K562 (cell line): ENCODE results near the gene GNAZ. TPM values are rescaled to one million over a fixed set of nuclear protein-coding genes. Genes with fewer than 3 reads are reported as not detected.

Source experiments
- ATAC-seq: fragments of 200-7000 bp; cut with Tn5 transposase; 3 replicates; pipeline ENCODE4 v1.9.1; 2020; ENCODE audit warnings: moderate library complexity
- BruUV-seq: library from RNA; stranded (reverse); fragments of 400-500 nt; replicated peaks from 2 replicates; lab custom pipeline; 2021; lab: Mats Ljungman, UMichigan
- CTCF ChIA-PET: fragments of 300-600 bp; formaldehyde crosslinking; extraction: SDS; loops from one replicate; lab custom pipeline; 2021; ENCODE audit warnings: low intra/inter-chr PET ratio; lab: Yijun Ruan, JAX
- POLR2A ChIA-PET: fragments of 300-600, 350-650 bp; sonication (Branson Sonifier 250); formaldehyde crosslinking; extraction: SDS; loops from one replicate; lab custom pipeline; 2021; ENCODE audit warnings: antibody characterized with exemption, inconsistent platforms; lab: Yijun Ruan, JAX
- DNase-seq, 4 experiments: peaks; one replicate each; pipeline versions ENCODE4 v3.0.0 to v3.0.0-alpha.2; 2011 to 2018; ENCODE audit warnings: low spot score in 3 of 4, mixed read lengths in 3 of 4; ENCODE audit errors: extremely low read depth in 1 of 4
- FAIRE-seq: peaks from 2 replicates; lab custom pipeline; 2011; peaks lifted over from hg19 to GRCh38; lab: Jason Lieb, UNC
- H2AFZ ChIP-seq: 2 replicates; pipeline ENCODE4 v1.6.0; 2011; ENCODE audit warnings: low read depth, low read length, control low read depth, inconsistent platforms
- H3K27ac ChIP-seq: fragments of 200-600 bp; 3 replicates; pipeline ENCODE4 v1.8.0; 2011; ENCODE audit warnings: low read depth, mild to moderate bottlenecking, control low read depth, inconsistent platforms, low read length, moderate library complexity, mixed read lengths; ENCODE audit errors: extremely low read depth
- H3K27me3 ChIP-seq, 2 experiments: fragments of 300-600 bp in 1 of 2; 2 replicates in 1 of 2; 3 replicates in 1 of 2; pipeline versions ENCODE4 v1.6.0 to v1.8.0; 2011; ENCODE audit warnings: inconsistent platforms in 2 of 2, low read length in 2 of 2, mild to moderate bottlenecking in 1 of 2, mixed read lengths in 1 of 2, moderate library complexity in 1 of 2; ENCODE audit not compliant: control insufficient read depth in 2 of 2, insufficient read depth in 2 of 2
- H3K36me3 ChIP-seq: fragments of 300-600 bp; 3 replicates; pipeline ENCODE4 v1.8.0; 2011; ENCODE audit warnings: mild to moderate bottlenecking, low read length, inconsistent platforms; ENCODE audit not compliant: control insufficient read depth, insufficient read depth
- H3K4me1 ChIP-seq, 2 experiments: fragments of 200-600 bp in 1 of 2; replicated peaks in 1 of 2; 2 replicates in 1 of 2; 3 replicates in 1 of 2; pipeline versions ENCODE4 v1.5.1 to v1.8.0; 2011; ENCODE audit warnings: inconsistent platforms in 2 of 2, low read length in 2 of 2, mild to moderate bottlenecking in 1 of 2, mixed read lengths in 1 of 2, moderate library complexity in 1 of 2; ENCODE audit not compliant: control insufficient read depth in 2 of 2, insufficient read depth in 2 of 2
- H3K4me2 ChIP-seq: 2 replicates; pipeline ENCODE4 v1.6.1; 2011; ENCODE audit warnings: low read length, control low read depth, inconsistent platforms, mixed read lengths; ENCODE audit not compliant: insufficient read depth
- H3K4me3 ChIP-seq: fragments of 200-600 bp; sonication (generic), shearing (Covaris generic); 2 replicates; pipeline ENCODE4 v1.5.1; 2016; ENCODE audit warnings: control low read depth, inconsistent platforms
- H3K79me2 ChIP-seq: fragments of 200-600 bp; 3 replicates; pipeline ENCODE4 v1.8.0; 2011; ENCODE audit warnings: low read length, inconsistent platforms; ENCODE audit not compliant: control insufficient read depth, insufficient read depth
- H3K9ac ChIP-seq, 2 experiments: 2 replicates each; pipeline versions ENCODE4 v1.6.0 to v1.6.1; 2011; ENCODE audit warnings: low read depth in 2 of 2, low read length in 2 of 2, control low read depth in 1 of 2, inconsistent platforms in 1 of 2, mild to moderate bottlenecking in 1 of 2, mixed read lengths in 1 of 2; ENCODE audit not compliant: insufficient read depth in 1 of 2
- H3K9me1 ChIP-seq: one replicate; pipeline ENCODE4 v1.6.0; 2011; ENCODE audit warnings: inconsistent platforms, mild to moderate bottlenecking, low read length, moderate library complexity; ENCODE audit not compliant: control insufficient read depth, insufficient read depth
- H3K9me3 ChIP-seq: replicated peaks from 2 replicates; pipeline ENCODE4 v1.5.1; 2011; ENCODE audit warnings: low read depth, low read length, inconsistent platforms; ENCODE audit not compliant: control insufficient read depth, insufficient read depth
- H4K20me1 ChIP-seq: replicated peaks from 2 replicates; pipeline ENCODE4 v1.6.1; 2011; ENCODE audit warnings: low read length, inconsistent platforms, mixed read lengths; ENCODE audit not compliant: control insufficient read depth, insufficient read depth
- MAFF ChIP-seq: IDR thresholded peaks from 2 replicates; pipeline ENCODE4 v1.6.1; 2012; ENCODE audit warnings: low read length, improper control_type of control experiment
- MCM3 ChIP-seq: fragments of 450-650 bp; IDR thresholded peaks from 2 replicates; pipeline ENCODE4 v1.6.1; 2016
- MXD1 ChIP-seq: fragments of 250-450 bp; sonication (Bioruptor Pico); IDR thresholded peaks from 2 replicates; pipeline ENCODE4 v1.8.0; 2021; ENCODE audit warnings: borderline replicate concordance, mild to moderate bottlenecking, moderate library complexity; ENCODE audit not compliant: poor library complexity, severe bottlenecking
- NFE2 ChIP-seq: IDR thresholded peaks from 2 replicates; pipeline ENCODE4 v1.6.1; 2014; ENCODE audit warnings: antibody characterized with exemption, low read depth
- POU5F1 ChIP-seq: fragments of 150-350 bp; IDR thresholded peaks from 2 replicates; pipeline ENCODE4 v1.6.1; 2014; ENCODE audit warnings: borderline replicate concordance, low read length, low read depth, mild to moderate bottlenecking; ENCODE audit not compliant: partially characterized antibody
- SIN3A ChIP-seq, 2 experiments: fragments of 150-350 bp in 1 of 2; IDR thresholded peaks; 2 replicates each; pipeline ENCODE4 v1.6.1; 2011 to 2016; ENCODE audit warnings: borderline replicate concordance in 2 of 2, low read depth in 2 of 2, low read length in 2 of 2, mild to moderate bottlenecking in 2 of 2, moderate library complexity in 2 of 2; ENCODE audit not compliant: control insufficient read depth in 1 of 2
- TBP ChIP-seq: optimal IDR thresholded peaks from 2 replicates; pipeline ENCODE3; 2011; ENCODE audit warnings: low read depth, low read length, improper control_type of control experiment
- YY1 ChIP-seq, 3 experiments: IDR thresholded peaks; 2 replicates each; pipeline ENCODE4 v1.6.1; 2011; ENCODE audit warnings: low read length in 2 of 3, mild to moderate bottlenecking in 2 of 3, moderate library complexity in 2 of 3, borderline replicate concordance in 1 of 3, control low read depth in 1 of 3, low read depth in 1 of 3; ENCODE audit not compliant: insufficient read depth in 3 of 3, insufficient replicate concordance in 2 of 3, control insufficient read depth in 1 of 3, insufficient read length in 1 of 3; ENCODE audit errors: extremely low read depth in 1 of 3
- ZBED1 ChIP-seq: IDR thresholded peaks from 2 replicates; pipeline ENCODE4 v1.6.1; 2014
- WGBS: fragments of 100-300 bp; shearing (Covaris generic); methylation state at CpG from one replicate; pipeline ENCODE4 v1.1.6; 2016; ENCODE audit warnings: low coverage, mixed read lengths; ENCODE audit not compliant: insufficient coverage; ENCODE audit errors: missing lambda C conversion rate; 5-methylcytosine and 5-hydroxymethylcytosine counted together
- in situ Hi-C: fragments of 300-500 bp; cut with MboI; formaldehyde crosslinking; loops from 4 replicates; pipeline ENCODE4 v1.15.0; 2018; ENCODE audit warnings: inconsistent platforms, mixed read lengths
- intact Hi-C: fragments of 100-400 bp; cut with micrococcal nuclease; formaldehyde crosslinking; loops from 2 replicates; pipeline ENCODE4 v1.14.2; 2022
- polyA plus RNA-seq, 8 experiments: library from polyadenylated mRNA; depleted of rRNA in 4 of 8; stranded (reverse) in 5 of 8; unstranded in 3 of 8; fragments of >200 nt; fragmentation: Nextera tagmentation in 2 of 8; fragmentation: Illumina TruSeq in 1 of 8; extraction: Ambion mirVana in 2 of 8; extraction: Trizol in 1 of 8; gene quantifications; 2 replicates each; pipeline versions ENCODE4 v1.2.1 to v1.2.3, GENCODE V29; 2011 to 2014; ENCODE audit warnings: inconsistent platforms in 1 of 8, missing spikeins in 1 of 8
- total RNA-seq, 7 experiments: library from RNA; depleted of rRNA in 6 of 7; stranded (reverse); fragments of >200 nt in 6 of 7; fragmentation: Illumina TruSeq in 2 of 7; extraction: Trizol in 2 of 7; gene quantifications; 2 replicates each; pipeline versions ENCODE4 v1.2.1 to v1.2.3, GENCODE V29; 2011 to 2021; ENCODE audit warnings: low replicate concordance in 1 of 7

GNAZ gene
- total and polyA plus RNA-seq, 9 of the 15 experiments (the other 6 are each of a cell fraction or from before 2014, with no cell fraction given): 0.04 to 0.22 (median 0.13) TPM; not detected in 3

- TF ChIP-seq YY1 (IDR thresholded peaks at IDR 0.05; ENCODE audit: borderline replicate concordance in 1 of 3, control insufficient read depth in 1 of 3, extremely low read depth in 1 of 3, insufficient read depth in 3 of 3, insufficient read length in 1 of 3, insufficient replicate concordance in 2 of 3, low read depth in 1 of 3, low read length in 2 of 3) (peak in 1 of 3 experiments; percentile 3), POU5F1 (peak; percentile 12), MAFF (peak; percentile 40), NFE2 (peak; percentile 76), MXD1 (CRISPR knock-in tag) (peak; percentile 4), MCM3 (no peak)
- TF ChIP-seq, all 486 proteins: peak for 13
Observed at GRCh38 chr22:23080613-23081290, 10.4 kb downstream of the GNAZ start (continued).

GRCh38 chr22:23082534-23083314 is 12.4 kb downstream of the GNAZ start:
- BruUV-seq: no TSS peak
- peak; percentile 81 for TF ChIP-seq ZBED1
- TF ChIP-seq SIN3A (IDR thresholded peaks at IDR 0.05; ENCODE audit: borderline replicate concordance in 2 of 2, control insufficient read depth in 1 of 2, low read depth in 2 of 2, low read length in 2 of 2): no peak
- peak; percentile 14 for TF ChIP-seq TBP
- Histone ChIP-seq H3K9me1 (peaks cover 25% of the 10 kb centered on the region), H3K79me2 (no peaks in the 10 kb centered on the region), H2AFZ (no peak overlapping the region), H3K27ac (no peak overlapping the region), H3K36me3 (no peaks in the 10 kb centered on the region), H3K4me1 (peaks cover 12 to 29% of the 10 kb centered on the region in 2 experiments; a peak in 4 of 5 replicates), H3K9ac (peak overlapping the region in 1 of 2 experiments; percentile 0; a peak in 1 of 4 replicates), H3K4me3 (no peak overlapping the region), H3K27me3 (peaks cover 62 to 90% of the 10 kb centered on the region in 2 experiments), H3K9me3 (no peaks in the 10 kb centered on the region), H4K20me1 (peaks cover 74% of the 10 kb centered on the region), H3K4me2 (no peak overlapping the region)
- DNase-seq: peak in 3 of 4 experiments; percentile 54 to 58 (median 58)
- CTCF ChIA-PET: interaction anchor here (0.6 kb wide), 1 partner anchor 59 kb away, joined by 6 read pairs; the partner anchor contains the start of gene RSPH14
- intact Hi-C loops: no loop called here
- FAIRE-seq: no peak
- in situ Hi-C loops: no loop called here
- 3% methylated on average over 5 of the region's 5 CpGs for WGBS
- ATAC-seq: no peak
- POLR2A ChIA-PET: interaction anchor here (0.6 to 9.9 kb wide), 8 partner anchors 10 to 89 kb away, joined by 3 to 178 read pairs (median 4); partner anchors contain the start of gene GNAZ
